Fibroblast of villous mesenchyme (primary cell): ENCODE data around the gene LHX1. TPM values are rescaled to one million over a fixed set of nuclear protein-coding genes. Genes with fewer than 3 reads are reported as not detected.

Experiments used
- DNase-seq: peaks from one replicate; pipeline ENCODE4 v3.0.0-alpha.2; 2010; ENCODE audit warnings: low read depth
- H3K4me3 ChIP-seq: 2 replicates; pipeline ENCODE4 v1.5.1; 2011; ENCODE audit warnings: low read depth, mild to moderate bottlenecking, low read length
- CTCF ChIP-seq: IDR thresholded peaks from 2 replicates; pipeline ENCODE4 v1.5.1; 2012; ENCODE audit warnings: low read depth, mild to moderate bottlenecking, low read length; ENCODE audit not compliant: insufficient read depth
- total RNA-seq: library from RNA; depleted of rRNA; stranded (reverse); fragments of >200 nt; gene quantifications from 2 replicates; pipeline ENCODE4 v1.2.3, GENCODE V29; 2012

Gene LHX1
- total RNA-seq, 1 donor, result not detected

GRCh38 chr17:36933512-36934143 is 3.6 kb upstream of the LHX1 start:
- no peak for DNase-seq
- H3K4me3 ChIP-seq, result no peak overlapping the region
- no peak for TF ChIP-seq CTCF

GRCh38 chr17:36934144-36934691 is 3.1 kb upstream of the LHX1 start:
- TF ChIP-seq CTCF, result no peak
- H3K4me3 ChIP-seq, result no peak overlapping the region
- no peak for DNase-seq

DNA sequence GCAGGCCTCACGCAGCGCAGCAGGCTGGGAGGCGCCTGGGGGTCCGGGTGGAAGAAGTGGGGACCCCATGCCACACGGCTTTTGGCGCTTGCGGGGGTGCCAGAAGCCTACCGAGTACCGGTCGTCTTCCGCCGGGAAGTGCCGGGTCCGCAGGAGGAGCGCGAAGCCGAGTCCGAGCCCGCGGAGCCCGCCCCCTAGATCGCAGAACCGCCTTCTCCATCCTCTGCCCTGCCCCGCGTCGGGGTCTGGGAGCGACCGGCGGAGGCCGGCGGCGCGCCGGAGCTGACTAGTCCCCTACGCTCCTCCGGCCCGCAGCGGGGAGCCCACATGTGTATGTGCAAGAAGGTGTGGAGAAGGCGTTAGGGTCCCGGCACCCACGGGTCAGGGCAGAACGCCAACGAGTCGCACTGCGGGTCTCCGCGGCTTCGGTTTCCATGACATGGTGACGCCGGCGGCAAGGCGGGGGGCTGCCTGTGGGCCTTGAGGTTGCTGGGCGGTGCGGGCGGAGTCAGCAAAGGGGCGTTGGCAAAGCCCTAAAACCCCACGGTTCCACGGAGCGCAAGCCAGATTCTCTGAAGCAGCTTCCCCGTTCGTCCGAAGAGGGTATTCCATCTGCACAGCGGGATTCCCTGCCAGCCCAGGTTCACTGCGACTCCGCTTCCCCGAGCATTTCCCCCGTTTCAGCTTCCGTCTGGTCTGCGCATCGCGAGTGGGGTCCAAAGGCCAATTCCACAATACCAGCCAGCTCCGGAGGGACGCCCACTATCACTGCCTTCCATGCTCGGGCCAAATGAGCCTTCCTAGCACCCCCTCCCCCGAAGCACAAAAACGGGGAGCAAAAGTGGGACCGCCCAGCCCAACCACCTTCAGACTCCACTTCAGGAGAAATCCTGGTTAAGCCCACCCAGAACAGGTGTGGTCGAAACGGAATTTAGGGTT is 2.3 kb upstream of the LHX1 start:
- H3K4me3 ChIP-seq, result no peak overlapping the region
- DNase-seq, result no peak
- no peak for TF ChIP-seq CTCF

DNA sequence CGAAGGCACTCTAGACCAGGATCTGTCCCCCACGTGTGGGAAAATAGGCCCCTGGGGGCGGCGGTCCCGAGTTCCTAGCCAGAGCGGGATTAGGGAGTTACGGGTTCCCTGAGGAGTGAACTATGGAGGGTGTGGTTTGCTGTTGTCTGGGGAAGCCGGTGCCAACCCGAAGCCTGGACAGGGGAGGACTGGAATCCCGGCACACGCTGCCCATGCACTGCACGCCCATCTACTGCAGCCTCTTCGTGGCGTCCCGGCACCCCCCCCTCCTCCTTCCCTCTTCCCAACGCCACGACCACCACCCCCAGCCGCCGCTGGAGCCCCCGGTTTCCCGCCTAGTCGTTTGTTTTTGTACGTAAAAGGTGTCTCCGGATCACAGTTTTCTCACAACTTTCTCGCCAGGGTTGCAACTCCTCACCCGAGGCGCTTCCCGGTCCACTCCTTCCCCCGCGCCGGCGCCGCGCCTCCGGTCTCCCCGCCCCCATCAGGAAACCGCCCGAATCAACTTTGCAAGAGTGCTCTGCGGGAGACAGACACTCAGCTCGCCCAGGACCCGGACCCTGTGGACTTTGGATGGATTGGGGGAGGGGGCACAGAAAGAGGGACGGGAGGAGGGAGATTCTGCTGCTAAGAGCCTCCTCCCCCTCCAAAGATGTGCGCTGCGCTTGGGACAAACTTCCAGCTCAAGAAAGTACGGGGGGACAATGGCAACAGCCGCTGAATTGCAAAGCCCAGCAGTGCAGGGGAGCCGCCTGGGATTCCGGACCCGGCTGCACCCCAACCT is 1.4 kb upstream of the LHX1 start:
- DNase-seq, result no peak
- no peak overlapping the region for H3K4me3 ChIP-seq
- TF ChIP-seq CTCF, result no peak

- DNase-seq, result no peak
- no peak for TF ChIP-seq CTCF
- no peak overlapping the region for H3K4me3 ChIP-seq
Observed at GRCh38 chr17:36936455-36937000, 747 bp upstream of the LHX1 start.

- no peak overlapping the region for H3K4me3 ChIP-seq
- no peak for DNase-seq
- TF ChIP-seq CTCF, result no peak
Observed at GRCh38 chr17:36937959-36938565, 787 bp downstream of the LHX1 start.
